ENCODE measurements around the gene SDCBP2.

SDCBP2 gene

GRCh38 chr20:1310071-1310470 is 18.9 kb downstream of the SDCBP2 start:
- no peak for DNase-seq

- DNase-seq: no peak
These were observed 19.5 kb downstream of the SDCBP2 start for GRCh38 chr20:1309439-1309847.

GRCh38 chr20:1308702-1309095 is 20.2 kb downstream of the SDCBP2 start:
- DNase-seq: no peak

GRCh38 chr20:1308067-1308701 is 20.8 kb downstream of the SDCBP2 start:
- DNase-seq: no peak

GRCh38 chr20:1307571-1307971 is 21.4 kb downstream of the SDCBP2 start:
- no peak for DNase-seq

- no peak for DNase-seq
These were observed 21.8 kb downstream of the SDCBP2 start for GRCh38 chr20:1307171-1307570.

- no peak for DNase-seq
These were observed 22.4 kb downstream of the SDCBP2 start for GRCh38 chr20:1306316-1307135.

GRCh38 chr20:1305712-1306111 is 23.2 kb downstream of the SDCBP2 start:
- no peak for DNase-seq

GRCh38 chr20:1304710-1305515 is 24.0 kb downstream of the SDCBP2 start:
- DNase-seq: no peak

- no peak for DNase-seq
These were observed 26.0 kb downstream of the SDCBP2 start for GRCh38 chr20:1302685-1303541.

GRCh38 chr20:1301031-1301529 is 27.9 kb downstream of the SDCBP2 start:
- peak; percentile 12 for DNase-seq

- no peak for DNase-seq
These were observed 28.7 kb downstream of the SDCBP2 start for GRCh38 chr20:1300083-1300840.

GRCh38 chr20:1299522-1299921 is 29.4 kb downstream of the SDCBP2 start:
- DNase-seq: no peak

- no peak for DNase-seq
These were observed 29.9 kb downstream of the SDCBP2 start for GRCh38 chr20:1298888-1299511.

- no peak for DNase-seq
These were observed 30.8 kb downstream of the SDCBP2 start for GRCh38 chr20:1298166-1298565.

- DNase-seq: no peak
These were observed 31.5 kb downstream of the SDCBP2 start for GRCh38 chr20:1297486-1297885.

- no peak for DNase-seq
These were observed 32.0 kb downstream of the SDCBP2 start for GRCh38 chr20:1296922-1297321.

GRCh38 chr20:1296117-1296610 is 32.8 kb downstream of the SDCBP2 start:
- no peak for DNase-seq

GRCh38 chr20:1295276-1295930 is 33.5 kb downstream of the SDCBP2 start:
- DNase-seq: no peak

GRCh38 chr20:1294497-1294896 is 34.4 kb downstream of the SDCBP2 start:
- DNase-seq: no peak

Data from effector CD8-positive, alpha-beta T cell (primary cell).